HUES48 (cell line): ENCODE data around the gene REEP6.

Source experiments
- H3K27ac ChIP-seq: one replicate; pipeline ENCODE4 v1.7.0; 2013; ENCODE audit warnings: low read depth, low read length, inconsistent platforms
- H3K27me3 ChIP-seq: 2 replicates; pipeline ENCODE4 v1.6.1; 2013; ENCODE audit warnings: mild to moderate bottlenecking, low read length; ENCODE audit not compliant: control insufficient read depth, insufficient read depth
- H3K36me3 ChIP-seq: 2 replicates; pipeline ENCODE4 v1.6.1; 2013; ENCODE audit warnings: low read length; ENCODE audit not compliant: control insufficient read depth, insufficient read depth
- H3K4me1 ChIP-seq: 2 replicates; pipeline ENCODE4 v1.6.1; 2013; ENCODE audit warnings: mild to moderate bottlenecking, low read length; ENCODE audit not compliant: control insufficient read depth, insufficient read depth
- H3K4me3 ChIP-seq: 2 replicates; pipeline ENCODE4 v1.5.1; 2013; ENCODE audit warnings: mild to moderate bottlenecking, low read depth, low read length
- H3K9ac ChIP-seq: 2 replicates; pipeline ENCODE4 v1.6.1; 2013; ENCODE audit warnings: mild to moderate bottlenecking, low read depth, low read length, moderate library complexity
- H3K9me3 ChIP-seq: 2 replicates; pipeline ENCODE4 v1.6.1; 2013; ENCODE audit warnings: low read length; ENCODE audit not compliant: control insufficient read depth, insufficient read depth

Gene REEP6

DNA sequence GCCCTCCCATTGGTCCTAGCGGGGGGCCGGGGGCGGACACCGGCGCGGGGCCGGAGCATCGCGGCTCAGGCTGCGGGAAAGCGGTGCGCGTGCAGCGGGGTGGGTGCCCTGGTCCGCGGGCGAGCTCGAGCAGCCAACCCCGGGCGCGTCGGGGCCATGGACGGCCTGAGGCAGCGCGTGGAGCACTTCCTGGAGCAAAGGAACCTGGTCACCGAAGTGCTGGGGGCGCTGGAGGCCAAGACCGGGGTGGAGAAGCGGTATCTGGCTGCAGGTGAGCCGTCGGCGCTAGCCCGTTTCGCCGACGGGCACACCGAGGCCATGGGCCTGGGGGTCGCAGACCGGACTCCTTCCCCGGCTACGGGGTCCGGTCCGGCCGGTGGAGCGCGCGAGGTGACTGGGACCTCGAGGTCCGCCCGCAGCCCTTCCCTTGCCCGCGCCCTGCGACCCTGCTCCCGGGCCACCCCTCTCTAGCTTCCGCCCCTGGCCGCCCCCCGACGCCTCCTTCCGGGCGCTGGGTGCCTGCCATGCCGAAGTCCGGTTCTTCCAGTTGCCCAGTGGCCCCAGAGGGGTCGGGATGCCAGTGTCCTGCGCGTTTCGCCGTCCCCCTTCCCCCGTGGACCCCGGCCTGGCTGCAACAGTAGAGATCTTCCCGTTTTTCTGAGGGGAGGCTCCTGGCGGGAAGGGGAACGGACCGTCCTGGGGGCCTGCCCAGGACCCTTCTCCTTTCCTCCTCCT, at the start of gene REEP6:
TSS of gene REEP6 (plus strand) at position 68 of the 735 bp plus-strand sequence. CDS start at position 157, 89 bp downstream.
- no peaks in the 10 kb centered on the region for H3K9me3 ChIP-seq
- peak within 1 kb of the TSS; percentile 78 for H3K4me3 ChIP-seq
- peak within 1 kb of the TSS; percentile 34 for H3K27ac ChIP-seq
- H3K27me3 ChIP-seq, result peaks cover 10% of the 10 kb centered on the region
- H3K36me3 ChIP-seq, result no peaks in the 10 kb centered on the region
- no peaks in the 10 kb centered on the region for H3K4me1 ChIP-seq
- H3K9ac ChIP-seq, result no peak within 1 kb of the TSS

GRCh38 chr19:1441677-1442438, 49.1 kb upstream of the REEP6 start:
- H3K9me3 ChIP-seq, result no peaks in the 10 kb centered on the region
- H3K4me3 ChIP-seq, result no peak overlapping the region
- peaks cover 36% of the 10 kb centered on the region for H3K36me3 ChIP-seq
- peaks cover 10% of the 10 kb centered on the region for H3K27me3 ChIP-seq
- H3K27ac ChIP-seq, result no peak overlapping the region
- 0 out of 2 replicates have a peak, but pooled peaks cover 5% of the 10 kb centered on the region for H3K4me1 ChIP-seq
- no peak overlapping the region for H3K9ac ChIP-seq

DNA sequence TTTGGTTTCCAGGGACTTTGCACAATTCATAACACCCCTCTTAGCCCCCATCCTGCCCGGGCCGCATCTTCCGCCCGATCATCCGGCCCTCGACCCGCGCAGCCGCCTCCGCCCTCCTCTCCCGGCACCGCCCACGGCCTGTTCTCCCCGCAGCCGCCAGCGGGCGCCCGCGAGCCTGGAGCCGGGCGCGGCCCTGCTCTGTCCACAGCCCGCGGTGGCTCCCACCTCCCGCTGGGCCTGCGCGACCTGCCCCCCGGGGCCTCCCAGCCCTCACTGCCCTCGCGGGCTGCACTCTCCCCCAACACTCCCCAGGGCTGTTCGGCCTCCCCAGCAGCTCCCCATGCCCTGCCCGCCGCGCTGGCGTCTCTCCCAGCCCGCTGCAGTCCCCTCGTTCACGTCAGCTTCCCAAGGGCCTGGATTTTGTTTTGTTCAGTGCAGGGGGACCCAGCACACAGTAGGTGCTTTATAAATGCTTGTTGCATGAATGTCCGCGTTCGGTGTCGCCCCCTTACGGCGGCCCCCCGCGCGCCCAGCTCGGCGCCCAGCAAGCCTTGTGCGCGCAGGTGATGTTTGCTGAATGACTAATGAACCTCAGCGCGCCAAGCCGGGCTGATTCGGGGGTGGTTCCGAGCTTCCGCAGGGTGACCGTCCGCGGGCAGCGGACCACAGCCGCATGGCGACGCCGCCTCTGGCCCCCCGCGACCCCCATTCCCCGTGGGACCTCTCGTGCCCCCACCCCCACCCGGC, 45.6 kb upstream of the REEP6 start:
- Histone ChIP-seq H3K9me3 (no peaks in the 10 kb centered on the region), H3K27me3 (peaks cover 43% of the 10 kb centered on the region), H3K9ac (no peak overlapping the region), H3K27ac (no peak overlapping the region), H3K4me3 (peak overlapping the region; percentile 64), H3K4me1 (peaks cover 3% of the 10 kb centered on the region; the same call in 1 of the 2 replicates), H3K36me3 (peaks cover 25% of the 10 kb centered on the region)

DNA sequence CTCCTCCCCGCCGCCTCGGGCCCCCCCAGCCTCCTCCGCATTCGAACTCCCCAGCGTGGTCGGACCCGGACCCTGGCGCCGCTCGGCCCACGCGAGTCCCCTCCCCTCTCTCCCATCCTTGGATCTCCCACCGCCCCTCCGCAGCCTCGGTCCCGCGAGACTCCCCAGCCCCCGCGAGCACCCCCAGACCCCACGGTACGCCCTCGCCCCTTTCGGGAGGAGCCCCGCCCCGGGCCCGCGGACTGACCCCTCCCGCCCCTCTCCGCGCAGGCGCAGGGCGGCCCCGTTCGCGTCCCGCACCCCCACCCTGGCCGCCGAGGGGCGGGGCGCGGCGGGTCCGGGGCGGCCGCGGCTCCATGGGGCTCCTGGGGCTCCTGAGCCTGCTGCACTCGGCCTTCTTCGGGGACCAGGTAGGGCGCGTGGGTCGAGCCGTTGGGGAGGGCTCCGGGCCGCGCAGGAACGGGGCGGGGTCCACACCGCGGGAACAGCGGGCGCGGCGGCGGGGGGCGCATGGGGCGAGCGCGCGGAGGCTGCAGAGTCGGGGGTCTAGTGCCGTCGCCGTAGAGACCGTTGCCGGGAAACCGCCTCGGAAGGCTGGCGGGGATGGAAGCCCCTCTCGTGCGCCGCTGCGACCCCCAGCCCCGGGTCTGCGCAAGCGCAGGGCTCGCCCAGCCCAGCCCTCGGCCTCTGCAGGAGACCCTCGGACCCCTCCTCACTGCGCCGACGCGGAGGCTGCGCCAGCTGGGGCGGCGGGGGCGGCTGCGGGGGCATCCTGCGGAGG, 44.9 kb upstream of the REEP6 start:
- peaks cover 17% of the 10 kb centered on the region for H3K36me3 ChIP-seq
- no peak overlapping the region for H3K27ac ChIP-seq
- H3K9me3 ChIP-seq, result no peaks in the 10 kb centered on the region
- H3K4me3 ChIP-seq, result peak overlapping the region; percentile 55
- peaks cover 3% of the 10 kb centered on the region; the same call in 1 of the 2 replicates for H3K4me1 ChIP-seq
- no peak overlapping the region for H3K9ac ChIP-seq
- H3K27me3 ChIP-seq, result peaks cover 51% of the 10 kb centered on the region

DNA sequence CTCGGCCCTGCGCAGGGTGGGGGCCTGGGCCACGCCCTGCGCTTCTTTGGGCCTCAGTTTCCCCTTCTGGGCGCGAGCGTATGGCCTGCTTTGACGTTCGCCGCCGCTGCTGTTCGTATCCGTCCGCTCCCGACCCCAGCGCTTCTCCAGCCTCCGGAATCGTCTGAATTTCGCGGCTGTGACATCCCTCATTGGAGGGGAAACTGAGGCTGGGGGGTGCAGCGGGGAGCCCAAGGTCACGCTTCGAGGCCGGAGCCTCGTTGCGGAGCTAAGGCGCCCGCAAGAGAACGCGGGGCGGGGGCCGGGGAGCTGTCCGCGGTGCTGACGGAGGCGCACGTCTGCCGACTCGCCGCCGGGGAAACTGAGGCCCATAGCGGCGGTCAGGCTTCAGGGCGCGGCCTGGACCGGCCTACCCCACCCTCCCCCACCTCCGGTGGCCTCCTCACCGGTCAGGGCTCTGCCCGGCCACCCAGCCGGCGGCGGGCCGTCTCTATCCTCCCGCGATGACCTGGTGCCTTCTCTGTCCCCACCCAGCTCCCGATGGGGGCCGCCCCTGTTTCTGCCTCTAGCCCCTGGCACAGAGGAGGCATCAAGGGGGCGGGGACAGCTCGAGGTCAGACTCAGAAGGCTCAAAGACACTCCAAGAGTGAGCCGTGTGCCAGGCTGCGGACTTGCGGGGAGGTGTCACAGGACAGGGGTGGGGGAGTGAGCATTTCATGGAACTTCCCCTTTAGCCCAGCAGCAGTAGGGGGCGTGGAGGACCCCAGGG, 44.1 kb upstream of the REEP6 start:
- peaks cover 56% of the 10 kb centered on the region for H3K27me3 ChIP-seq
- H3K4me3 ChIP-seq, result no peak overlapping the region; the same call in 1 of the 2 replicates

GRCh38 chr19:1447504-1447903, 43.5 kb upstream of the REEP6 start:
- no peaks in the 10 kb centered on the region for H3K9me3 ChIP-seq
- peaks cover 3% of the 10 kb centered on the region for H3K36me3 ChIP-seq
- no peak overlapping the region for H3K27ac ChIP-seq
- H3K9ac ChIP-seq, result no peak overlapping the region
- H3K27me3 ChIP-seq, result peaks cover 60% of the 10 kb centered on the region
- H3K4me1 ChIP-seq, result peaks cover 7% of the 10 kb centered on the region; the same call in 1 of the 2 replicates
- no peak overlapping the region for H3K4me3 ChIP-seq

More for the DNA sequence above, 44.1 kb upstream of the REEP6 start:
- Histone ChIP-seq H3K4me1 (peaks cover 3% of the 10 kb centered on the region; the same call in 1 of the 2 replicates), H3K9me3 (no peaks in the 10 kb centered on the region), H3K27ac (no peak overlapping the region), H3K9ac (no peak overlapping the region), H3K36me3 (peaks cover 9% of the 10 kb centered on the region)

DNA sequence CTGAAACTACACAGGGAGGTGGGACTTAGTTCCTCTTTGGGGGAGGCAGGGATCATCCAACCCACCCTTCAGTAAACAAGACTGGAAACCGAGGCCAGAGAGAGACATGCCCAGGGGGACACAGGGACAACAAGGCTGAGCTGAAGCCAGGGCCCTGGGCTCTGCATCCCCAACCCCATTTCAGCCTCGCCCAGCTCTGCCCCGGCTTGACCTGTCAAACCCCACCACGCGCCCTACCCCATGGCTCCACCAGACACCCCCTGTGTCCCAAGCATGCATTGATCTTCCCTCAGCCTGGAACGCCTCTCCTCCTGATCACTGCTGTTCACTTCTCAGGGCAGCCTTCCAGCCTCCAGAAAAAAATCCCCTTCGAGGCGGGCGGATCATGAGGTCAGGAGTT, 43.0 kb upstream of the REEP6 start:
- Histone ChIP-seq H3K27ac (no peak overlapping the region), H3K4me1 (peaks cover 8% of the 10 kb centered on the region; the same call in 1 of the 2 replicates), H3K9me3 (no peaks in the 10 kb centered on the region), H3K36me3 (no peaks in the 10 kb centered on the region), H3K4me3 (no peak overlapping the region), H3K9ac (no peak overlapping the region), H3K27me3 (peaks cover 65% of the 10 kb centered on the region)

GRCh38 chr19:1449467-1450442, 41.2 kb upstream of the REEP6 start, which contains the start of gene APC2:
Gene APC2 (plus strand): TSS chr19:1450121. CDS start chr19:1453002, 2,881 bp downstream.
- H3K4me3 ChIP-seq, result peak within 1 kb of the TSS; percentile 27; the same call in 1 of the 2 replicates
- H3K9me3 ChIP-seq, result no peaks in the 10 kb centered on the region
- no peak within 1 kb of the TSS for H3K9ac ChIP-seq
- peaks cover 8% of the 10 kb centered on the region; the same call in 1 of the 2 replicates for H3K4me1 ChIP-seq
- H3K36me3 ChIP-seq, result no peaks in the 10 kb centered on the region
- H3K27ac ChIP-seq, result no peak within 1 kb of the TSS
- H3K27me3 ChIP-seq, result peaks cover 69% of the 10 kb centered on the region
